CD14-positive monocyte (primary cell): ENCODE data around the gene MTARC1. TPM values are rescaled to one million over a fixed set of nuclear protein-coding genes. Genes with fewer than 3 reads are reported as not detected.
A peak's percentile ranks its signal among the peaks of the same experiment; 100 is the strongest.

Experiments
- DNase-seq, 3 donors: peaks; one replicate each; pipeline ENCODE4 v3.0.0-alpha.2; 2011 to 2022
- H2AFZ ChIP-seq: 2 replicates; pipeline ENCODE4 v1.6.0; 2012; ENCODE audit warnings: mild to moderate bottlenecking, low read depth, low read length, inconsistent platforms; ENCODE audit not compliant: insufficient read depth, poor library complexity, severe bottlenecking
- H3K27ac ChIP-seq, 2 donors: 1 replicate in 1 of 2; 2 replicates in 1 of 2; pipeline ENCODE4 v1.5.1; 2012 to 2013; ENCODE audit warnings: low read length in 2 of 2, control low read depth in 1 of 2, inconsistent platforms in 1 of 2, low read depth in 1 of 2, mild to moderate bottlenecking in 1 of 2
- H3K27me3 ChIP-seq, 2 donors: one replicate each; pipeline versions ENCODE4 v1.6.0 to v1.6.1; 2011 to 2013; ENCODE audit warnings: low read length in 2 of 2; ENCODE audit not compliant: control insufficient read depth in 2 of 2, insufficient read depth in 2 of 2
- H3K36me3 ChIP-seq, 2 donors: replicated peaks in 1 of 2; 1 replicate in 1 of 2; 2 replicates in 1 of 2; pipeline versions ENCODE4 v1.5.1 to v1.6.1; 2012 to 2013; ENCODE audit warnings: low read length in 2 of 2, control low read depth in 1 of 2, inconsistent platforms in 1 of 2, mild to moderate bottlenecking in 1 of 2; ENCODE audit not compliant: insufficient read depth in 2 of 2, control insufficient read depth in 1 of 2
- H3K4me1 ChIP-seq, 2 donors: 1 replicate in 1 of 2; 2 replicates in 1 of 2; pipeline versions ENCODE4 v1.5.1 to v1.6.1; 2012 to 2013; ENCODE audit warnings: low read length in 2 of 2, control low read depth in 1 of 2, inconsistent platforms in 1 of 2, mild to moderate bottlenecking in 1 of 2, moderate library complexity in 1 of 2; ENCODE audit not compliant: insufficient read depth in 2 of 2, control insufficient read depth in 1 of 2
- H3K4me2 ChIP-seq: replicated peaks from 2 replicates; pipeline ENCODE3; 2012; ENCODE audit warnings: low read length, moderate library complexity, mild to moderate bottlenecking; ENCODE audit not compliant: poor library complexity, severe bottlenecking; ENCODE audit errors: extremely low read depth
- H3K4me3 ChIP-seq, 3 experiments: fragments of 200-600 bp in 1 of 3; sonication (generic) in 1 of 3; replicated peaks in 1 of 3; 1 replicate in 2 of 3; 2 replicates in 1 of 3; pipeline ENCODE4 v1.5.1; 2011 to 2013; ENCODE audit warnings: low read length in 3 of 3, mild to moderate bottlenecking in 3 of 3, control low read depth in 2 of 3, low read depth in 2 of 3, inconsistent platforms in 1 of 3, moderate library complexity in 1 of 3
- H3K79me2 ChIP-seq: 2 replicates; pipeline ENCODE4 v1.6.0; 2012; ENCODE audit warnings: mild to moderate bottlenecking, control low read depth, inconsistent platforms, low read length, moderate library complexity; ENCODE audit not compliant: insufficient read depth
- H3K9ac ChIP-seq: 2 replicates; pipeline ENCODE4 v1.6.0; 2017; ENCODE audit warnings: low read length, mild to moderate bottlenecking; ENCODE audit not compliant: insufficient read depth, poor library complexity, severe bottlenecking
- H3K9me3 ChIP-seq, 2 donors: replicated peaks in 1 of 2; 1 replicate in 1 of 2; 2 replicates in 1 of 2; pipeline versions ENCODE4 v1.5.1 to v1.6.1; 2012 to 2013; ENCODE audit warnings: low read length in 2 of 2, control low read depth in 1 of 2; ENCODE audit not compliant: control insufficient read depth in 1 of 2, insufficient read depth in 1 of 2
- H4K20me1 ChIP-seq: 2 replicates; pipeline ENCODE4 v1.6.0; 2012; ENCODE audit warnings: mild to moderate bottlenecking, low read length, control low read depth, moderate library complexity; ENCODE audit not compliant: insufficient read depth
- H3K27ac Mint-ChIP-seq, 7 donors: one replicate each; pipeline ENCODE4 v1.8.0; 2020; ENCODE audit warnings: mild to moderate bottlenecking in 7 of 7, mixed read lengths in 7 of 7, moderate library complexity in 6 of 7, inconsistent platforms in 2 of 7
- H3K27me3 Mint-ChIP-seq, 3 donors: one replicate each; pipeline ENCODE4 v1.8.0; 2021 to 2022; ENCODE audit warnings: low read depth in 3 of 3, mild to moderate bottlenecking in 3 of 3, mixed read lengths in 3 of 3, moderate library complexity in 3 of 3, inconsistent platforms in 1 of 3
- H3K36me3 Mint-ChIP-seq, 2 donors: one replicate each; pipeline ENCODE4 v1.8.0; 2020; ENCODE audit warnings: mixed read lengths in 2 of 2, inconsistent platforms in 1 of 2, mild to moderate bottlenecking in 1 of 2
- H3K4me1 Mint-ChIP-seq: one replicate; pipeline ENCODE4 v1.8.0; 2020; ENCODE audit warnings: mild to moderate bottlenecking, mixed read lengths
- H3K4me3 Mint-ChIP-seq, 2 donors: one replicate each; pipeline ENCODE4 v1.8.0; 2020; ENCODE audit warnings: mild to moderate bottlenecking in 2 of 2, mixed read lengths in 2 of 2, moderate library complexity in 1 of 2
- H3K9me3 Mint-ChIP-seq, 7 donors: one replicate each; pipeline ENCODE4 v1.8.0; 2020 to 2022; ENCODE audit warnings: mixed read lengths in 7 of 7, mild to moderate bottlenecking in 6 of 7, moderate library complexity in 6 of 7, inconsistent platforms in 2 of 7
- WGBS: methylation state at CpG from one replicate; pipeline ENCODE4 v1.1.5; 2013; ENCODE audit warnings: missing lambda C conversion rate; ENCODE audit not compliant: insufficient coverage; 5-methylcytosine and 5-hydroxymethylcytosine counted together
- intact Hi-C, 2 donors: fragments of 100-400 bp; cut with micrococcal nuclease; formaldehyde crosslinking; loops; one replicate each; pipeline versions ENCODE4 v1.15.0 to v1.15.1; 2023
- polyA plus RNA-seq, 3 donors: library from polyadenylated mRNA; depleted of rRNA in 1 of 3; unstranded in 2 of 3; stranded (reverse) in 1 of 3; fragments of 300-500 nt in 2 of 3; fragments of >200 nt in 1 of 3; fragmentation: Illumina TruSeq in 2 of 3; gene quantifications; 1 replicate in 2 of 3; 2 replicates in 1 of 3; pipeline ENCODE4 v1.2.3, GENCODE V29; 2012 to 2021
- TF ChIP-seq, protein P1 (sequence below): fragments of 200-600 bp; IDR thresholded peaks from one replicate; pipeline ENCODE4 v1.8.0; 2022; ENCODE audit warnings: antibody characterized with exemption, mild to moderate bottlenecking

The MTARC1 gene
- polyA plus RNA-seq, 3 donors = 25.2 to 80.6 (median 70.9) TPM

DNA sequence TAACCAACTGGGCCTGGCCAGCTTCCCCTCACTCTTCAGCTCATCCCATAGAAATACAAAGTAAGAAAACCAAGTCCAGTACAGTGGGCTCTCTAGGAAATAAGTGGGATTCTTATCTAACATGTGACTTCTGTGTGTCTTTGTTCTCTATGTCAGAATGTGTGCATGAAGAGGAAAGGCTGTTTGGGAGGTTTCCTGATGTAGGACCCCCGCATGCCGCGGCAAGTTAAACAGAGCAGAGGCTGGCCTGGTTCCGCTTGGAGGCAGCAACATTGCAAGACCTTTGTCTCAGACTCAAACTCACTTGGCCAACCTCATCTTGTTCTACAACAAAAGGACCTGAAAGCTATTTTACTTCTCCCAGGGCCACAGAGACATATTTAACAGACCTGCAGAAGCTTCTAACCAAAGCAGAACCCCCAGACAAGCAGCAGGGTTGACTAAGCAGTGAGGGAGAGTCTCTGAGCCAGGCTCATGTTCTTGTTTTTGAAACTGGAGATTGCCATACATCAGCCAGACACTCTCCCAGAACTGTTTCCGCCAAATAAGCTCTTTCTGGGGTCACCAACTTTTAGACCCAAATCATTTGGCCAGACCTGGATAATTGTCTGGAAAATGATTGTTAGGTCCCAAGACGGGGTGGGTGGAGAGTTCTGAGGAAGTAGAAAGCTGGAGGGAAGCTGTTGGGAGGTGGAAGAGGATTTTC, 32.3 kb upstream of the MTARC1 start:
- TF ChIP-seq, protein P1, sequence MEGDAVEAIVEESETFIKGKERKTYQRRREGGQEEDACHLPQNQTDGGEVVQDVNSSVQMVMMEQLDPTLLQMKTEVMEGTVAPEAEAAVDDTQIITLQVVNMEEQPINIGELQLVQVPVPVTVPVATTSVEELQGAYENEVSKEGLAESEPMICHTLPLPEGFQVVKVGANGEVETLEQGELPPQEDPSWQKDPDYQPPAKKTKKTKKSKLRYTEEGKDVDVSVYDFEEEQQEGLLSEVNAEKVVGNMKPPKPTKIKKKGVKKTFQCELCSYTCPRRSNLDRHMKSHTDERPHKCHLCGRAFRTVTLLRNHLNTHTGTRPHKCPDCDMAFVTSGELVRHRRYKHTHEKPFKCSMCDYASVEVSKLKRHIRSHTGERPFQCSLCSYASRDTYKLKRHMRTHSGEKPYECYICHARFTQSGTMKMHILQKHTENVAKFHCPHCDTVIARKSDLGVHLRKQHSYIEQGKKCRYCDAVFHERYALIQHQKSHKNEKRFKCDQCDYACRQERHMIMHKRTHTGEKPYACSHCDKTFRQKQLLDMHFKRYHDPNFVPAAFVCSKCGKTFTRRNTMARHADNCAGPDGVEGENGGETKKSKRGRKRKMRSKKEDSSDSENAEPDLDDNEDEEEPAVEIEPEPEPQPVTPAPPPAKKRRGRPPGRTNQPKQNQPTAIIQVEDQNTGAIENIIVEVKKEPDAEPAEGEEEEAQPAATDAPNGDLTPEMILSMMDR = no peak
- Histone ChIP-seq H3K9me3 (no peaks in the 10 kb centered on the region), H3K9ac (no peak overlapping the region), H3K27me3 (no peaks in the 10 kb centered on the region), H4K20me1 (no peaks in the 10 kb centered on the region), H3K36me3 (no peaks in the 10 kb centered on the region), H3K4me1 (peaks cover 0 to 5% of the 10 kb centered on the region in 2 donors), H3K79me2 (no peaks in the 10 kb centered on the region), H3K27ac (no peak overlapping the region), H2AFZ (no peak overlapping the region), H3K4me2 (no peak overlapping the region), H3K4me3 (no peak overlapping the region)
- intact Hi-C loops = no loop called here
- WGBS = 74% methylated on average over 5 of the region's 6 CpGs
- Mint-ChIP-seq H3K27ac (no peak overlapping the region), H3K4me1 (peaks cover 30% of the 10 kb centered on the region), H3K27me3 (peaks cover 3 to 11% (median 4%) of the 10 kb centered on the region in 3 donors), H3K9me3 (no peaks in the 10 kb centered on the region), H3K4me3 (no peak overlapping the region), H3K36me3 (peaks cover 0 to 9% of the 10 kb centered on the region in 2 donors)
- DNase-seq = no peak

DNA sequence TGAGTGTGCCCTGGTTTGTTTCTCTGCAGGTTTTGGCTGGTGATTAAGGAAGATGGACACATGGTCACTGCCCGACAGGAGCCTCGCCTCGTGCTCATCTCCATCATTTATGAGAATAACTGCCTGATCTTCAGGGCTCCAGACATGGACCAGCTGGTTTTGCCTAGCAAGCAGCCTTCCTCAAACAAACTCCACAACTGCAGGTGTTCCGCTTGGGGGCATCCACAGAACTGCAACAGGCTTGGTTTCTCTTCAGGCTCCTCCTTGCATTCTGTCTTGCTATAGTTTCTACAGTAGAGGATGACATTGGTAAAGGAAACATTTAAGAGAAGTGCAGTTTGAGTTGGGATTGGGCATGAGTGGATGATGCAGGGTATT, 31.8 kb upstream of the MTARC1 start:
- intact Hi-C loops = no loop called here
- Histone ChIP-seq H4K20me1 (no peaks in the 10 kb centered on the region), H3K4me1 (peaks cover 0 to 5% of the 10 kb centered on the region in 2 donors), H2AFZ (no peak overlapping the region), H3K79me2 (no peaks in the 10 kb centered on the region), H3K4me2 (no peak overlapping the region), H3K27ac (no peak overlapping the region), H3K9me3 (no peaks in the 10 kb centered on the region), H3K4me3 (no peak overlapping the region), H3K9ac (no peak overlapping the region), H3K36me3 (no peaks in the 10 kb centered on the region), H3K27me3 (no peaks in the 10 kb centered on the region)
- TF ChIP-seq, protein P1 = no peak
- H3K27ac Mint-ChIP-seq = peak overlapping the region in 1 of 7 donors; percentile 50
- no peak overlapping the region for H3K4me3 Mint-ChIP-seq
- peaks cover 26% of the 10 kb centered on the region for H3K4me1 Mint-ChIP-seq
- no CpG with 5 or more reads among the region's 4 CpGs for WGBS
- H3K27me3 Mint-ChIP-seq = peaks cover 3 to 6% (median 4%) of the 10 kb centered on the region in 3 donors
- peaks cover 0 to 8% of the 10 kb centered on the region in 2 donors for H3K36me3 Mint-ChIP-seq
- H3K9me3 Mint-ChIP-seq = no peaks in the 10 kb centered on the region
- DNase-seq = no peak
